ENCODE measurements around the gene CYP4A11. TPM values are rescaled to one million over a fixed set of nuclear protein-coding genes. Genes with fewer than 3 reads are reported as not detected.
"Not testable (repeated sequence)": the region's sequence is repeated elsewhere in the genome, so short reads cannot be mapped to it uniquely, and the experiment has no call there.

The CYP4A11 gene
- total and polyA plus RNA-seq, 3 donors from 2014 or later: 0.16 TPM; not detected in 2

DNA sequence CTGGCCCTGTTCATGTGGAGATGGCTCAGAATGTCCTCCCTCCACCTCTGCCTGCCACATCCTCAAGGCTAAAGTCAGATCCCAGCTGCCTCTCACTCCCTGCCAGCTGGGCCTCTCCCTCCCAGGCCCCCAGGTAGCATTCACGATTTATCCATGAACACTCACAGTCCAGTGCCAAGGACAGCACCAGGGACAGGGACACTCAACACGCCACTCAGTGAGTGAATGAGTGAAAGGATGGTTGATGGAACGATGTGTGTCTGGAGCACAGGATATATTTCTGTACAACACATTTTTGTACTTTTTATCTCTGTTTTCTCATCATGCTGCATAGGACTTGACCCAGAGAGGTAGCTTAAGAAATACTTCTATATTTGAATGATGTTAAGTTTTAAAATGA is 10.1 kb downstream of the CYP4A11 start:
- DNase-seq: no peak
- Histone ChIP-seq H3K9me3 (no peaks in the 10 kb centered on the region), H3K4me3 (no peak overlapping the region), H3K36me3 (ENCODE audit: low read depth, missing control alignments) (no peaks in the 10 kb centered on the region), H3K4me1 (no peaks in the 10 kb centered on the region), H3K27me3 (no peaks in the 10 kb centered on the region), H3K27ac (no peak overlapping the region)
- 65 to 68% methylated on average over 3 of the region's 3 CpGs for WGBS, 2 donors
- TF ChIP-seq POLR2A (IDR thresholded peaks at IDR 0.05): no peak
- intact Hi-C loops (cut with DNase I; ENCODE audit: low total_unique reads): no loop called here

DNA sequence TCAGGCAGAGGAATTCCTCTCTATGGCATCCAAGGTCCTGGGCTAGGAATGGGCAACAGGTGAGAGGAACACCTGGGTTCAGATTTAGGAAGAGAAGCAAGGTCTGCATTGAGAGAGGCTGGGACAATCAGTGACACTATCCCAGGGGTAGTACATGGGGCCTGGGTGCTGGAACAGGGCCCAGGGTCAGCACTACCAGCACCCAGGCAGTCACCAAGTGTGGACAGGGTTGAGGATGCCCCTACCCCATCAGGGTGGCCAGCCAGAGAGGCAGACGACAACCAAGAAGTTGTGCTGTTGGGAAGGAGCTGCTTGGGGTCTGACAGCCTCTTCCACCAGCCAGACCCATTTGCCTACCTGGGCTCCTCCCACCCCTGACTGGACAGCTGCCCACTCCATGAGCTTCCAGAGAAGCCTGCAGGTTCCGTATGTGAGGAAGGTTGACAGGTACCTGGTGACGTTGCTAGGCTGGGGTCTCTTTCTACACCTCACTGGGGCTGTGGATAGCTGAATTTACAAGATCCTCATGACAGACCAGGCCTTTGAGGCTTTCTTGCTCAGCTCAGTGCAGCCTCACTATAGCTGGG is 13.9 kb downstream of the CYP4A11 start:
- Histone ChIP-seq H3K4me1 (no peaks in the 10 kb centered on the region), H3K36me3 (ENCODE audit: low read depth, missing control alignments) (no peaks in the 10 kb centered on the region), H3K9me3 (no peaks in the 10 kb centered on the region), H3K4me3 (no peak overlapping the region), H3K27ac (no peak overlapping the region), H3K27me3 (no peaks in the 10 kb centered on the region)
- intact Hi-C loops (cut with DNase I; ENCODE audit: low total_unique reads): no loop called here
- no peak for DNase-seq
- WGBS, 2 donors: 70 to 93% methylated on average over 3 of the region's 3 CpGs
- no peak for TF ChIP-seq POLR2A (IDR thresholded peaks at IDR 0.05)
- TF ChIP-seq, protein P1, sequence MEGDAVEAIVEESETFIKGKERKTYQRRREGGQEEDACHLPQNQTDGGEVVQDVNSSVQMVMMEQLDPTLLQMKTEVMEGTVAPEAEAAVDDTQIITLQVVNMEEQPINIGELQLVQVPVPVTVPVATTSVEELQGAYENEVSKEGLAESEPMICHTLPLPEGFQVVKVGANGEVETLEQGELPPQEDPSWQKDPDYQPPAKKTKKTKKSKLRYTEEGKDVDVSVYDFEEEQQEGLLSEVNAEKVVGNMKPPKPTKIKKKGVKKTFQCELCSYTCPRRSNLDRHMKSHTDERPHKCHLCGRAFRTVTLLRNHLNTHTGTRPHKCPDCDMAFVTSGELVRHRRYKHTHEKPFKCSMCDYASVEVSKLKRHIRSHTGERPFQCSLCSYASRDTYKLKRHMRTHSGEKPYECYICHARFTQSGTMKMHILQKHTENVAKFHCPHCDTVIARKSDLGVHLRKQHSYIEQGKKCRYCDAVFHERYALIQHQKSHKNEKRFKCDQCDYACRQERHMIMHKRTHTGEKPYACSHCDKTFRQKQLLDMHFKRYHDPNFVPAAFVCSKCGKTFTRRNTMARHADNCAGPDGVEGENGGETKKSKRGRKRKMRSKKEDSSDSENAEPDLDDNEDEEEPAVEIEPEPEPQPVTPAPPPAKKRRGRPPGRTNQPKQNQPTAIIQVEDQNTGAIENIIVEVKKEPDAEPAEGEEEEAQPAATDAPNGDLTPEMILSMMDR (IDR thresholded peaks at IDR 0.05): no peak

DNA sequence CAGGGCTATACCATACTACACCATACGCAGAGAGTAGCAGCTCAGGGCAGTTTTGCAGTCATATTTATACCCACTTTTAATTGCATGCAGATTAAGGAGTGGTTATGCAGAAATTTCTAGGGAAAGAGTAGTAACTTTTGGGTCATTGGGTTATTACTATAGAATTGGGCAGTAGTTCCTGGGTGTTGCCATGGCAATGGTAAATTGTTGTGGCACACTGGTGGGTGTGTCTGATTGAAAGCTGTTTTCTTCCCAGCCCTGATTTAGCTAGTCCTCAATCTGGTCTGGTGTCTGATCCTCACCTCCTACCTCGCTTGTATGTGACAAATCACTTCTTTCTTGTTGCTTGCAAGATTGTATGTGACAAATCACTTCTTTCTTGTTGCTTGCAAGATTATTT is 30.5 kb downstream of the CYP4A11 start:
- no peak for DNase-seq
- TF ChIP-seq, protein P1 (IDR thresholded peaks at IDR 0.05): no peak
- TF ChIP-seq POLR2A (IDR thresholded peaks at IDR 0.05): no peak
- no peak overlapping the region for H3K27ac ChIP-seq
- 67 to 79% methylated on average over 2 of the region's 2 CpGs for WGBS, 2 donors
- intact Hi-C loops (cut with DNase I; ENCODE audit: low total_unique reads): no loop called here
- H3K27me3 ChIP-seq: no peaks in the 10 kb centered on the region
- H3K4me1 ChIP-seq: no peaks in the 10 kb centered on the region
- H3K4me3 ChIP-seq: no peak overlapping the region
- no peaks in the 10 kb centered on the region for H3K9me3 ChIP-seq
- no peaks in the 10 kb centered on the region for H3K36me3 ChIP-seq (ENCODE audit: low read depth, missing control alignments)

DNA sequence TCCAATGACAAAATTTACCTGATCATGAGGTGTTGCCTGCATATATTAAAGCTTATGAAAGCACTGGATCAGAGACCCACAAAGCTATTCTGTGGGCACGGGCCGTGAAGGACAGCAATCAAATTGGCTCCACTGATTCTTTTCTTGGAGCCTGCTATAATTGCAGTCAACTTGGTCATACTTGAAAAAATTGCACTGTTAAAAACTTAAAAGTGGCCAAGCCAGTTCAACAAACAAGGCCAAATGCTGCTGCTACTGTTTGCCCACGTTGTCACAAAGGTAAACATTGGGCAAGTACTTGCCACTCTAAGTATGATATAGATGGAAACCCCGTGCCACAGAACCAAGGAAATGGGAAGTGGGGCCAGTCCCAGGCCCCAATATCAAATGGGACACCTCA is 37.8 kb downstream of the CYP4A11 start:
- DNase-seq: no peak
- Histone ChIP-seq H3K36me3 (ENCODE audit: low read depth, missing control alignments) (no peaks in the 10 kb centered on the region), H3K4me3 (no peak overlapping the region), H3K27ac (no peak overlapping the region), H3K27me3 (no peaks in the 10 kb centered on the region), H3K9me3 (no peaks in the 10 kb centered on the region), H3K4me1 (no peaks in the 10 kb centered on the region)
- WGBS, 2 donors: 75 to 84% methylated on average over 4 of the region's 4 CpGs
- intact Hi-C loops (cut with DNase I; ENCODE audit: low total_unique reads): no loop called here
- TF ChIP-seq, protein P1 (IDR thresholded peaks at IDR 0.05): no peak
- no peak for TF ChIP-seq POLR2A (IDR thresholded peaks at IDR 0.05)

DNA sequence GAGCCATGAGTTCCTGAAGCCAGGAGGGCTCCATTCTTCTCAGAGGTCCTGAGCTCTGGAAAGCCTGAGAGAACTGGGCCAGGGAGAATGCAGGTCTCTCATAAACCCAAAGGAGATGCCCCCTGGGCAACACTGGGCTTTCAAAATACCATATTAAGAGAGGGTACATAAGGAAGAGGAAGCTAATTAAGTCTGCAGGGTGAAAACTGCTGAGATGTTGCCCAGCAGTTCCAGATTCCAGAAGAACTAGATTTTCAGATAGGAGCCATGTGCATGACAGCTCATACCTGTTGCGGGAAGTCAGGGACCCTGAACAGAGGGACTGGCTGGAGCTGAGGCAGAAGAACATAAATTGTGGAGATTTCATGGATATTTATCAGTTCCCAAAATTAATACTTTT is 40.9 kb downstream of the CYP4A11 start:
- H3K27me3 ChIP-seq: no peaks in the 10 kb centered on the region
- intact Hi-C loops (cut with DNase I; ENCODE audit: low total_unique reads): no loop called here
- DNase-seq: no peak
- no peaks in the 10 kb centered on the region for H3K9me3 ChIP-seq
- H3K4me1 ChIP-seq: no peaks in the 10 kb centered on the region
- no peaks in the 10 kb centered on the region for H3K36me3 ChIP-seq (ENCODE audit: low read depth, missing control alignments)
- no peak overlapping the region for H3K27ac ChIP-seq
- TF ChIP-seq, protein P1 (IDR thresholded peaks at IDR 0.05): no peak
- no peak for TF ChIP-seq POLR2A (IDR thresholded peaks at IDR 0.05)
- H3K4me3 ChIP-seq: no peak overlapping the region
- WGBS, 2 donors: 92 to 93% methylated on average over 1 of the region's 1 CpG

DNA sequence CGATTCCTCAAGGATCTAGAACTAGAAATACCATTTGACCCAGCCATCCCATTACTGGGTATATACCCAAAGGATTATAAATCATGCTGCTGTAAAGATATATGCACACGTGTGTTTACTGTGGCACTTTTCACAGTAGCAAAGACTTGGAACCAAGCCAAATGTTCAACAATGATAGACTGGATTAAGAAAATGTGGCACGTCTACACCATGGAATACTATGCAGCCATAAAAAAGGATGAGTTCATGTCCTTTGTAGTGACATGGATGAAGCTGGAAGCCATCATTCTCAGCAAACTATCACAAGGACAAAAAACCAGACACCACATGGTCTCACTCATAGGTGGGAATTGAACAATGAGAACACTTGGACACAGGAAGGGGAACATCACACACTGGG is 59.6 kb downstream of the CYP4A11 start:
- DNase-seq; H3K4me3 ChIP-seq; H3K27me3 ChIP-seq; H3K27ac ChIP-seq; H3K36me3 ChIP-seq (ENCODE audit: low read depth, missing control alignments); intact Hi-C loops (cut with DNase I; ENCODE audit: low total_unique reads); H3K9me3 ChIP-seq; H3K4me1 ChIP-seq: not testable (repeated sequence)
- WGBS, 2 donors: 87 to 88% methylated on average over 3 of the region's 3 CpGs
